GM18507 (cell line): ENCODE measurements around the gene DUS4L.
A peak's percentile ranks its signal among the peaks of the same experiment; 100 is the strongest.

Experiments
- DNase-seq: peaks from one replicate; pipeline ENCODE4 v3.0.0; 2011; ENCODE audit warnings: low read depth; ENCODE audit not compliant: insufficient read length; ENCODE audit errors: extremely low spot score
- FAIRE-seq: peaks from 2 replicates; lab custom pipeline; 2011; peaks lifted over from hg19 to GRCh38; lab: Jason Lieb, UNC

The DUS4L gene

DNA sequence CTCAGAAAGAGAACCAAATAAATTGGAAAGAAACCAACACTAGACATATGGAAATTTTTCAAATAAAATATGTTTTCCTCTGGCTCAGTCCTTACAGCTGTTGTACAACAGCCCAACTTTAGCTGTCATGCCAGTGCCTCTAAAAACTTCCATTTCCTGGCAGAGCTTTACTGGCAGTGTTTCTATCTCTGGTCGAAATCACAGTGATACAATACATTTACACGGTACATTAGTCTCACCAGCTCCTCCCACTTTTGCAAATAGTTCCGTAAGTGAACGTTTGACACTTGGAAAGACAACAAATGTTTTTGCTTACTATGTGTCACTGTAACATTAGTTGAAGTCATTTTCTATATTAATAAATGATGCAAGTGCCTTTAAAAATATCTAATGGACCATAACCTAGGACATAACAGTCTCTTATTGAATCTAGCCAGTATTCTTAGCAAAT lies 46.1 kb downstream of the DUS4L start:
- DNase-seq (no peak), FAIRE-seq (no peak)

DNA sequence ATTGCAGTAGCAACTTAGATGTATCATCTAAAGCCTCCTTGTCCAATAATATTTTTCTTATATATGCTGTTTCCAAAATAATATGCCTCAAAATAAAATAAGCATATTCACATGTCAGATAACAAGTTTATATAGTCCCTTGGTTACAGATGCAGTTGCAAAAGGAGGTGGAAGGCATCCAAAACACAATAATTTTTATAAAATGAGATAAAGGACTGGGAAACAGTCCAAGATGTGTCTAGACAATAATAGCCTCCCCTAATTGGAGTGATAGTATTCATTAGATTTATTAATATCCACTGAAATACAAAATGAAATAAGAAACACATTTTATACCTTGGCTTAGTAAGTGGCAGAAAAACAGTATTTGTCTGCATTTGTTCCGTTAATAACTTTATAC lies 46.6 kb downstream of the DUS4L start:
- DNase-seq (no peak), FAIRE-seq (no peak)

DNA sequence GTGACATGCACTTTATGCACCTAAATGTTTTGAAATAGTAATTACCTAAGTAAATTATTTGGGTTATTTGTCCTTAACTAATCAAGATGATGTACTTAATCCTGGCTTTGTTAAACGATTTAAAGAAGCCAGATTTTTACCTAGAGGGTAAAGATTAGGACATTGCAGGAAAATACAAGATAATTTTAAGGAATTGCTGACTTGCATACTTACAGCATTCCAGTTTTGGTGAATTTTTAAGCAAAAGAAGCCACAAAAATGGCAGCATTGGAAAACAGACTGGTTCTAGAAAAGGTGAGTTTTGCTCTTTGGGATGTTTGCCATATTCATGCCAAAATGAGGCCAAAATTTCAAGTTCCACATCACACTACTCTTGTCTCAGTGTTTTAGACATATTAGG lies 49.7 kb downstream of the DUS4L start:
- DNase-seq (no peak), FAIRE-seq (no peak)

DNA sequence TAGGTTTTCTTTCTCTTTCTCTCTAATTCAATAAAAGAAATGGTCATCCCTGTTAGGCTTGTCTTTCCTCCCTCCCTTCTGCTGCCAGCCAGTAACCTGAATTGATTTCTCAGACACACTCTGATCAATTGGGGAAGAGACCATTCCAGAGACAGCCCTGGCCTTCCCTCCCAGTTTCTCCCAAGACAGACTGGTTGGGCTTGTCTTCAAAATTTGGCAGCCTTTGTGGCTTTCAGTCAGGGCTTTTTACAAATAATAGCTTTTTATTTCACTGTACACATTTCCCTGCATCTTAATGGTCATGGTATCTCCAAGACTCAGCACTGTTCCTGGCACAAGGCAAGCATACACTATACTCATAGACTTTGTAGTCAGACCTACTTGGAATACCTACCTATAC lies 50.2 kb downstream of the DUS4L start:
- FAIRE-seq (no peak), DNase-seq (no peak)

DNA sequence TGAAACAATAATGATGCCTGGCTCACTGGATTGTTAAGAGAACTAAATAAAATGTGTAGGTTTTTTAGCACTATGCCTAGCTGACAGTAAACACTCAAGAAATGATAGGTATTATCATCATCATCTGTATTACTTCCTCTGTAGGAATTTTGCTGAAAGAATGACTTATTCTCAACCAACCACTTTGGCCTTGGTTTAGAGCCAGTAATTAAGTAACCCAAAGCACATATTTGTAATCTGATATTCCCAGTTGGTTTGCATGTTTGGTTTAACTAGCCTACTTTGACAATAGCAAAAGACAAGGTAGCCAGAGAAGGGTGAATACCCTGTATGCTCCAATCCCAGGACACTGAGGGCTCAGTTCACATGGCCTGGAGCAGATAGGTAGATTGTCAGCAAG lies 50.7 kb downstream of the DUS4L start:
- DNase-seq: no peak
- FAIRE-seq: no peak

DNA sequence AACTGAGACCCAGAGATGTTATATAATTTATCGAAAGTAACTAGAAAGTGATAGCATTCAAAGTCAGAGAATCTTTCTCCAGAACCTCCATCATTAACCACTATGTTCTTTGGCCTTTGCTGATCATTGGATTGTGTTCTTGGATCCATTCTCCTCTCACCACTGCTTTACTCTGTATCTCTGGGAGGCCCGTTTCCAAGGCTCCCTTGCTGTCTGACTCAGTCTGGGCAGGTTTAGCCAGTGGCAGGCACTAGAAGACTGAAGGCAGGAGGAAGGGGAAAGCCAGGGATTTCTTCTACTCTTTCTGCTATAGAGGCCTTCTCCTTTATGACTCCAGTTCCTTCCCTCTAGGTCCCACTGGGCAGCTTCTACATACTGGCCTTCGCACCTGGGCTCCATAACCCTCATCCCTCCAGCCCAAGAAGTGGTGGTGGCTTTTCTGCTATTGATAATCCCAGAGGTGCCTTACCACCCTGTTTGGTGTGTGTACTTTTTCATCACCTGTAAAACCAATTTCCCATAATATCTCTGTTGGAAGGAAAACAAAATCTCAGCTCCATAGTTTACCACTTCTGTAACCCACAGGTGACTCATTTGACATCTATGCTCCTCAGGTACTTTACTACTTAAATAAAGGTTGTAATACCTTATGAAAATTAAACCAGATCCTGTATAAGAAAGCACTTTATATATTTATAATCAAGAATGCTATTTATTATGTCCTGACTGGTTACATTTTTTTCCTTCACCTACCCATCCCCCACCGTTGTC lies 52.3 kb downstream of the DUS4L start:
- FAIRE-seq: no peak
- no peak for DNase-seq

DNA sequence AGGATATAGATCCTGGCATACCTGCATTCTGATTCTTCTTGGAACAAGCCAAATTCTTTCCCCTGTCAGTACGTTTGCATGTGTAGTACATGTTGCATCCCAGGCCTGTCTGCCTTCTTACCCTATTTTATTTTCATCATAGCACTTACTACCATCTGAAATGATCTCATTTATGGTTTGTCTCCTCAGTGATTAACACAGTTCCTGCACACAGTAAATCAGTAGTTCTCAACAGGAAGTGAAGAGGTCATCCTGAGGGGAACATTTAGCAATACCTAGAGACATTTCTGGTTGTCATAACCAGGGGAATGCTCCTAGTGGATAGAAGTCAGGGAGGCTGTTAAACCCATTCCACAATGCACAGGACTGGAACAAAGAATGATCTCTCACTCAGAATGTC lies 58.7 kb downstream of the DUS4L start:
- FAIRE-seq: peak; percentile 50
- DNase-seq: no peak

DNA sequence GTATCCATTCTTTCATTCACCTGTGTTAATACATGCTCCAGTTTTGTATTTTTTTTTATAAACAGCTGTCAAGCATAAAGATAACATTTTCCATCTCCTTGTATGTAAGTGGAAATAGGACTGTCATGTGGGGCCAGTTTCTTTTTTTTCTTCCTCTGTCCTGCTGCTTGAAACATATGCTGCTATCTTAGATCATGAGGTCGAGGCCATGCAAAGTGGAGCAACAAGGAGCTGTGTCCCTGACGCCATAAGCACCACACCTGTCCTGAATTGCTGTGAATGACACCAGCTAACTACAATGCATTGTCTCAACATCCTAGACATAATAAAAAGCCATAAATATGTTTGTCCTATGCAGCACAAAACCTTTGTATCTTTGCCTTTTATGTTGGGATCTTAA lies 59.1 kb downstream of the DUS4L start:
- DNase-seq (no peak), FAIRE-seq (no peak)

DNA sequence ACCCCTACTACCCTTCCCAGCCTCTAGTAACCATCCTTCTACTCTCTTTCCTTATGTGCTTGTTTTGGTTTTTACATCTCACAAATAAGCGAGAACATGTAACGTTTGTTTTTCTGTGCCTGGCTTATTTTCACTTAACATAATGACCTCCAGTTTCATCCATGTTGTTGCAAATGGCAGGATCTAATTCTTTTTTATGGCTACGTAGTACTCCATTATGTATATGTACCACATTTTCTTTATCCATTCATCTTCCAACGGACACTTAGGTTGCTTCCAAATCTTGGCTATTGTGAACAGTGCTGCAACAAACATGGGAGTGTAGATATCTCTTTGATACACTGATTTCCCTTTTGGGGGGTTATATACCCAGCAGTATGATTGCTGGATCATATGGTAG lies 63.2 kb downstream of the DUS4L start:
- no peak for FAIRE-seq
- no peak for DNase-seq
